GM21528 (cell line): ENCODE data around the gene PROB1.
"Not testable (repeated sequence)": the region's sequence is repeated elsewhere in the genome, so short reads cannot be mapped to it uniquely, and the experiment has no call there.

Source experiments
- ATAC-seq: cut with Tn5 transposase; IDR thresholded peaks from one replicate; pipeline ENCODE4 v1.9.1; 2021; ENCODE audit warnings: mild to moderate bottlenecking, moderate library complexity; ENCODE audit not compliant: unreplicated experiment, low FRiP score

PROB1 gene

GRCh38 chr5:139381837-139382761 lies 12.8 kb downstream of the PROB1 start:
- no peak for ATAC-seq

GRCh38 chr5:139379626-139380449 lies 15.1 kb downstream of the PROB1 start:
- ATAC-seq, result no peak

GRCh38 chr5:139378941-139379361 lies 16.0 kb downstream of the PROB1 start:
- no peak for ATAC-seq

GRCh38 chr5:139378101-139378825 lies 16.6 kb downstream of the PROB1 start:
- no peak for ATAC-seq

GRCh38 chr5:139377226-139377625 lies 17.7 kb downstream of the PROB1 start:
- ATAC-seq, result no peak

- no peak for ATAC-seq
These were observed 18.5 kb downstream of the PROB1 start for GRCh38 chr5:139376364-139376763.

- ATAC-seq, result no peak
These were observed 20.0 kb downstream of the PROB1 start for GRCh38 chr5:139374909-139375308.

- ATAC-seq, result no peak
These were observed 23.1 kb downstream of the PROB1 start for GRCh38 chr5:139371482-139372435.

GRCh38 chr5:139369181-139369580 lies 25.7 kb downstream of the PROB1 start:
- no peak for ATAC-seq

- ATAC-seq, result no peak
These were observed 26.3 kb downstream of the PROB1 start for GRCh38 chr5:139368613-139369012.

GRCh38 chr5:139364466-139364865 lies 30.4 kb downstream of the PROB1 start:
- ATAC-seq, result no peak

- ATAC-seq, result no peak
These were observed 31.0 kb downstream of the PROB1 start for GRCh38 chr5:139363937-139364336.

- no peak for ATAC-seq
These were observed 33.0 kb downstream of the PROB1 start for GRCh38 chr5:139361835-139362429.

GRCh38 chr5:139360384-139360783 lies 34.5 kb downstream of the PROB1 start:
- ATAC-seq, result no peak

- no peak for ATAC-seq
These were observed 36.8 kb downstream of the PROB1 start for GRCh38 chr5:139358064-139358463.

GRCh38 chr5:139355900-139356299 lies 39.0 kb downstream of the PROB1 start:
- not testable (repeated sequence) for ATAC-seq

GRCh38 chr5:139354186-139354585 lies 40.7 kb downstream of the PROB1 start:
- ATAC-seq, result no peak

GRCh38 chr5:139347863-139348262 lies 47.0 kb downstream of the PROB1 start:
- ATAC-seq, result not testable (repeated sequence)

- not testable (repeated sequence) for ATAC-seq
These were observed 49.5 kb downstream of the PROB1 start for GRCh38 chr5:139345442-139345841.
